GM19035 (cell line): Measurements from ENCODE around the gene HSPA9.

Experiments
- ATAC-seq: cut with Tn5 transposase; IDR thresholded peaks from one replicate; pipeline ENCODE4 v1.9.1; 2021; ENCODE audit not compliant: unreplicated experiment

HSPA9 gene

DNA sequence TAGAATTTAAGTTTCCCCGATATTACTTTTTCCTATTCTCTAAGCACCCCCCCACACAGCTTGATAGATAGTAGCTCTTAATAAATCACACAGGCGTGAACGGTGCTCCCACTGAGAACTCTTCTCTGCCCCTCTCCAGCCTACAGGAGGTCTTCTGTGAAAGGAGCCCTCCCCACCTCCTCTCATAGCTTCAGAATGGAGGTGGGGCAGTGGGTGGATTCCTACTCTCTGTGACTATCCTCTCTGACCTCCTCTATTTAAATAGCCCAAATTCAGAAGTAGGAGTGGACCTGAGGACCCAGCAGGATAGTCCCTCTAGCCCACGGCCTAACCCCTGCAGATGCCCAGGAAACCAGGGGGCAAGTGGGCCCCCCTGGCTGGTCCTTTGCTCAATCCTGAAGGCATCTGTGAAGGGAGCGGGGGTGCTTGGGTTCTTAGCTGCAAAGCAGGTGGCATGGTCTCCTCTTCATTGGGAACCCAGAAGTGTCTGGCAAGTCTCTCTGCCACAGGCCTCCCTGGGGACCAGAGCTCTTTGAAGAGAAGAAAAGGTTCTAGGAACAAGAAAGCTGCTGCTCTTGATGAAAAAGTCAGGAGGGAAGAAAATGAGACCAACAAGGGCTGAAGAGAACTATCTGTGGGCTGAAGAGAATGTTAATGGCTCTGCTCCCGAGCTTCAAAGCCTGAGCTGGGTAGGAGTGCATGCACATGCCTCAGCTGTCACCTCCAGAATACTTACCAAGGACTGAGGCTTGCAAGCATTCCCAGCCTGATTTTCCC, 21.1 kb upstream of the HSPA9 start:
- no peak for ATAC-seq

DNA sequence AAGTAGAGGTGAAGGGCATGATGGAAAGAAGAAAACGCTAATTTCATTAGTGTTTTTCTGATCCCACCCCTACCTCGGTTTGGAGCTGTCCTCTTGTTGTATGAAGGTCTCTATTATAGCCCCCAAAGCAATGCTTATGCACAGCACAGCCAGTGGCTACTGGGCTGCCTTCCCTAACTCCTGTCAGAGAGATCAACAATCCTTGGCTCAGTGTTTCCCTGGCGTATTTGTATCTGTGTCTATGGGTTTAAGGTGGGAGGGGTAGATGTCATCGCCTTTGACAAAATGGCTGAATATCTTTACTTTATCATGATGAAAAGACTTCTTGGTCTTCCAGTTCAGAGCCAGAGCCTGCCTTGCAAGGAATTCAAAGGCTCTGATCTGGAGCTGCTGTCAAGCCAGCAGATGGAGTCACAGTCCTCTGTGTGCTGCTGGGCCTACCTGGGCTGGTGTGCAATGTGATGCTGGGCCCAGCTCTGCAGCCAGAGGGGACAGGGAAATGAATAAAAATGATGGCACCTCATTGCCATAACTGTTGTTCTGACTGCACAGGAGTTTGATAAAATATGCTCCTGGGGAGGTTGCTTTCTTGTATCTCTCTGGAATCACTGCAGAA, 20.1 kb upstream of the HSPA9 start:
- ATAC-seq = no peak

DNA sequence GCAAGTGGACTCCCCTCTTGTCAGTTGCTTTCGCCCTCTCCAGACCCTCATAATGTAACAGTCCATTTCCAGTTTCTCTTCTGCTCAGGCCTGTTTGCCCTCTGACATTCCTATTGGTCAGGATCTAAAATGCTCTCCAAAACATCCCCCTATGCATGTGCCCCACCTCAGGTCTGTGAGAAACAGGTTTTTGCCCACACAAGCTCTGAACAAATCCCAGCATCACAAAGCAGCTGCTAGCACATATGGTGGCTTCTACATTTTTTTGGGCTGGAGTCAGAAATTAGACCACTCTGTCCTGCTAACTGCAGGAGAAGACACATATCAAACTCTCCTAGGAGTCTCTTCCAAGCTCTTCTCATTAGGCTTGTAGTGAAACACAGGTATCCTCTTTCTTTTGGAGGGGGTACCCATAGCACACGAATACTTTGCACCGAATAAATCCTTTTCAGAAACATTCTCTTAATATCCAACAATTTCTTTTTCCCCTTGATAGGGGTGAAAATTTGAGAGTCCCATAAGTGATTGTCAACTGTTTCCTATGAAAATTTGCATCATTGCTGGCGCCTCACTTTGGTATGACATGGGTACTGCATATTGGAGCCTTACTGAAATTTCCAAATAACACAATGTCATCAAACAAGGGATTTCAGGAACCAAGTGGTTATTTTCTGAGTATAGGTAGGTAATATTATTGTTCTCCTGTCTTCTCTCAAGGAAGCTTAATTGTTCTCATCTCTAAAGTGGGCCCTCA, 19.3 kb upstream of the HSPA9 start:
- no peak for ATAC-seq

DNA sequence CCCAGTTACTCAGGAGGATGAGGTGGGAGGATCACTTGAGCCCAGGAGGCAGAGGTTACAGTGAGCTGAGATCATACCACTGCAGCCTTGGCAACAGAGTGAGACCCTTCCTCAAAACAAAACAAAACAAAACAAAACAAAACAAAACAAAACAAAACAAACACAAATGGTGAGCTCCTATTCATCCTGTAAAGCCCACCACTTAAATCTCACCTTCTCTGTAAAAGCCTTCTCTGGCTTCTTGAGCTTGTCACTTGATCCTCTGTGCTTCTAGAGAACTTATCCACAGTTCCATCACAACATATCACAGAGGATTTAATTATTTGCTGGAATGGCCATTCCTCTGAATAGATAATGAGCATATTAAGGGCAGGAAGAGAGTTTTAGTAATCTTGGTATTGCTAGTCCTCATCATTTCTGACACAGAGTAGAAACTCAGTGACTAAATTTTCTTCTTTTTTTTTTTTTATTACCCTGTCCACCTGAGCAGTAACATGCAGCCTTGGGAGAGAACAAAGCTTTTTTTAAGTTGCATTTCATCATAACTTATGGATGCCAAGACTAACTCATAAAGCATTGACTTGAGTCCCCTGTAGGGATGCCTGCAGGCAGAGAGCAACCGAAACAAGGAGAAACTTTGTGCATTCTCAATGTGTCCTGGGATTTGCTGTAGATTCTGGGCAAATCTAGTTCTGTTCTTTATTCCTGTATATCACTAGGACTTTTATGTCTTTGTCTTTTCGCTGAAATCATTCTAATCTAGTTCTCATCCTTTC, 13.0 kb upstream of the HSPA9 start:
- ATAC-seq = no peak

DNA sequence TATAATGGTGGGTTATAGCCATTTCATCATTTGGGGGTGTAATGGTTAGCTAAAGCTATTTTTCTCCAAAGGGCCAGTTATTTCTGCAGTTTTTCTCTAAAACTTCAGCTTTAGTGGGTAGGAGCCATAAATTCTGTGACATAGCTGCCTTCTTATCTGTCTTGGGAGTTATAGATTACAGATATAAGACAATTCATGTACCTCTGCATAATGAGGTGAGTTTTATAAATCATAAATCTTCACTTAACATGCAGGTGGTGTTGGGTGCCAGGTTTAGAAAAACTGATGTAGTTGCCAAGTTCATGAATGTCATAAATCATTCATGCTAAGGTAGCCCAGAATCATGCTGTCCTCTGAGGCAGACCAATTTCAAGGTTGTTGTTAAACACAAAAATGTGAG, 10.0 kb upstream of the HSPA9 start:
- no peak for ATAC-seq

DNA sequence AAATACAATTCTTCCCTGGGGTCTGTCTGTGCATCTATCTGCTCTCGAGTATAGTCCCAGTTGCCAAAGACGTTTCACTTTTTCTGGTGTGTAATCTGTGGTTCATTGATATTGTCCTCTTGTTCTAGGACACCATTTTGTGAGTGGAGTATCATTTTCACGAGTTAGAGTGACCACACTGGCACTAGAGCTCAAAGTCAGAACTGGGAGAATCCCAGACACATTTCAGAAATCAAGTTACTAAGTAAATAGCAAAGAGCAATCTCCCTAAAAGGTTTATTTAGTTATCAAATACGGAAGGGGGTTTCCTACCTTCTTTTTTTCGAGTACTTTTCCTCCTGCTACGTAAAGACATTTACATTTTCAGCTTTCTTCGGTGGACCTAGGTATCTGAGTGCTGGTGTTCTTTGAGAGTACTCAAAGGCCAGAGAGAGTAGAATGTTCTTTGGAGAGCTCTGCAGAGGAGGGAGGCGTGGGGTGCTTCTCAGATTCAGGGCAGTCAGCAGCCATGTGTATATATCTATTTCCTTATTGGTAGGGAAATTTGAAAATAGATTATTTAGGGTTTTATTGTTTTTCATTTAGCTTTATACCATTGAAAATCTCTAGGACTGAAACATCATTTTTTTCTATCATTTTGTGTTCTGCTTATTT, 8.9 kb upstream of the HSPA9 start:
- no peak for ATAC-seq

DNA sequence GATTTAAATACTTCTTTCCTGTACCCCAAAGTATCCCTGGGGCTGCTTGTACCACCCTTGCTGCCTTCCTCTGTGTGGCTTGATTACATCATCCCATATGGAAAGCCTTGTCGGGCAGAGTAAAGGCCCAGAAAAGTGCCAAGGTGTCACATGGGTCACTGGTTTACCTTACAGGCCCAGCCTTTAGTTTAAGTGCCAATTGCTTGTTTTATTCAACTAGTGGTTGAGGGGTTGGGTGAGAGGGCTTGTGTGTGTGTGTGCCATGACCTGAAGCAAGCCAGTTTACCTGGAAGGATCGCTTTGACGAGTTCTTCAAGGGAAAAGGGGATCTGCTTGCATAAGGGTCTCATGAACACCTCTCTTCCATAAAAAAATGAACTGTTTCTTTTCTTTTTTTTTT, 7.8 kb upstream of the HSPA9 start:
- ATAC-seq = no peak

DNA sequence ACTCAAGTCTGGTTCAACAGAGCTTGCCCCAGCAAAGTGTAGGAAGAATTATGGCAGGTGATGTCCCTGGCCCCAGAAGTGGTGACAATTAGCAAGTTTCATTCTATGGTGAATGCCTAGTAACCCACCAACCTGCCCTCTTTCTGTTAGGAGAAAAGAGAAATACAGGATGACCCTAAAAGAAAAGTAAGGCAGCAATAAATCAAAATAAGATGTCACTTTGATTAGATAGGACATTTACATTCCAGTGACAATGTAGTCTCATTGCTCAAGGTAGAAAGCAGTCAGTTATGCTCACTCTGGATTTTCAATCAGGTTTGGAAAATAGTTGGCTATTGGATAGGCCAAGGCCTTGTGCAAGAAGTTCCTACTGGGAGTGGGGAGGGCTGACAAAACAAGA, 5.6 kb upstream of the HSPA9 start:
- no peak for ATAC-seq

DNA sequence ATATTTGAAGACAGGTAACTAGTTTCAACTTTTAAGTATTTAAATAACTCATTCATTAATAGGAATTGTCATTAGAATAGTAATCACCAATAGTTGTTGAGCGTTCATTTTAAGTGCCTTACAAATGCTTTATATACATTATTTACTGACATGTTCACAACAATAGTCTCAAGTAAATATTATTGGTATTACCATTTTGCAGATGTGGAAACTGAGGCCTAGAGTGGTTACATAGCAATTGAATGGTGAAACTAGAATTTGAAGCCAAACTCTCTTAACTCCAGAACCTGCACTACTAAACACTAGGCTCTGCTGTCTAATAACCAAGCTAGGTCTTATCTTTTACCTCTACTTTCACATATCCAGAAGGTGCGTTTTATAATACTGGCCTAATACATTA, 4.8 kb upstream of the HSPA9 start:
- ATAC-seq = no peak

DNA sequence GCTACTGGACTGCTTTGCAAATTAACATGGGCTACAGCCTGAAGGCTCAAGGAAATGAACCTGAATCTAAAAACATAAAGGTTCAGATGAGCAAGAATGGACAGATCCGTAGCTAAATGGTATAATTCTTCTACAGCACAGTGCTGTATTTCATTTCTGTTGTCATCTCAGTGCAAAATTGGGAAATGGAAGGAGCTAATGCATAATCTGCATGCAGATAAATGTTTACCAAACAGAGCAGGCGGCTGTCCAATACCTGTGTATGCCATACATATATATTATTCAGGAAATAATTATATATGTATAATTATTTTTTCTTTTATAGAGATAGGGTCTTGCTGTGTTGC, 4.3 kb upstream of the HSPA9 start:
- ATAC-seq = no peak

DNA sequence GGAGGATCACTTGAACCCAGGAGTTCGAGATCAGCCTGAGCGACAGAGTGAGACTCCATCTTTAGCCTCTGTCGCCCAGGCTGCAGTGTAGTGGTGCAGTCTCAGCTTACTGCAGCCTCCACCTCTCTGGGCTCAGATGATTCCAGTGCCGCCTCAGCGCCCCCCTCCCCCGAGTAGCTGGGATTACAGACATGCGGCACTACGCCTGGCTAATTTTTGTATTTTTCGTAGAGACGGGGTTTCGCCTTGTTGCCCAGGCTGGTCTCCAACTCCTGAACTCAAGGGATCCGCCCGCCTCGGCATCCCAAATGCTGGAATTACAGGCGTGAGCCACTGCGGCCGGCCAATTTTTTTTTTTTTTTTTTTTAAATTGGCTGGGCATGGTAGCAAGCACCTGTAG, 2.3 kb upstream of the HSPA9 start:
- ATAC-seq = no peak

DNA sequence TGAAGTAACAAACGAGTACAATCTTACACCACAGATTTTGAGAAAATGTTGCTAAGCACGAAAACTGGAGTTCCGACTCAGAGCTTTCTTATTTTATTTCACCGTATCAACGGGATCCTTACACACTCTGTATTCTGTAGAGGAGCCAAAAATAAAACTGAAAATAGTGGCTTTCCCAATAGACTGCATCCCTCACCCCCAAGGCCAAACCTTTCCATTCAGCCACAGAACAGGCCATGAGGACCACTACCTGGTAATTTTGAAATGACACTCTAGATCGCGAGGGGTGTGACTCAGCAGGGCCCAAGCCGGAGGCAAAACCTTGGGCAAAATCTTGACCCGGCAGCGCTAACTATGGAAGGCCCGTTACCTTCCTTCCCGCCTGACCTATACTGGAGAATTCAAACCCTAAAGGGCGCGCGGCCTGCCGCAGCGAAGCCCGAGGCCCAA, 432 bp downstream of the HSPA9 start:
- no peak for ATAC-seq

DNA sequence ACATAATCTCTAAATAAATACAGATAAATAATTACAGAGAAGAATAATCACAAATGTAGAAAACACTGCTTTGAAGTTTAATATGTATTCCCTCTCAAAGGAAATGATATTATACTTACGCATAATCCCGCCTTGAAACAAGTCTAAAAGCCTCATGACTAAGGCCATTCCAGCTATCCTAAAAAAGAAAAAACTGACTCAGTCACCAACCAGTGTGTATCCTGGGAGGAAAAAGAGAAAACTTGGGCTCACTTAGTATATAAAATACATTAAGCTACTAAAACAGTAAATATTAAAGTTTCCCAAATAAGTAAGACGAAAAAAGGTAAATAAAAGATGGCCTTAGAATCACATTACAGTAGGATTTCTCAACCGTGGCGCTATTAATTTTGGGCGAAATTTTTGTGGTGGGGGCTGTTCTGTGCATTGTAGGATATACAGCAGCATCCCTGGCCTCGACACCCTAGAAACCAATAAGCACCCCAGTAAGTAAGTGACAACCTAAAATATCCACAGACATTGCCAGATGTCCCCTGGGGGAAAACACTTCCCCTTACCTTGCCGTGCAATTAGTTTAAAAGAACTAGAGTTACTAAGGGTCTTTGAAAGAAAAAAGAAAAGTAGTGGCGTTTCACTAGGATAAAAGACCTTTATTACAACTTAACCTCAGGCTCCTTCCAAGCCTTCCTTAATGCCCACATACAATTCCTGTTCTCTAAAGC, 1.1 kb downstream of the HSPA9 start:
- no peak for ATAC-seq

DNA sequence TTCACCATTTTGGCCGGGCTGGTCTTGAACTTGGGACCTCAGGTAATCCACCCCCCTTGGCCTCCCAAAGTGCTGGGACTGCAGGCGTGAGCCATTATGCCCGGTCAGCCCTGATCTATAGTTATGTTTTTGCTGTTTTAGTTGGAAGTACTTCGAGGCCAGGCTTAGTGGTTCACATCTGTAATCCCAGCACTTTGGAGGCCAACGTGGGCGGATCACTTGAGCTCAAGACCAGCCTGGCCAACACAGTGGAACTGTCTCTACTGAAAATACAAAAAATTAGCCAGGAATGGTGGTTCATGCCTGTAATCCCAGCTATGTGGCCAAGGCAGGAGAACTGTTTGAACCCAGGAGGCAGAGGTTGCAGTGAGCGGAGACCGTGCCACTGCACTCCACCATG, 2.0 kb downstream of the HSPA9 start:
- ATAC-seq = no peak

DNA sequence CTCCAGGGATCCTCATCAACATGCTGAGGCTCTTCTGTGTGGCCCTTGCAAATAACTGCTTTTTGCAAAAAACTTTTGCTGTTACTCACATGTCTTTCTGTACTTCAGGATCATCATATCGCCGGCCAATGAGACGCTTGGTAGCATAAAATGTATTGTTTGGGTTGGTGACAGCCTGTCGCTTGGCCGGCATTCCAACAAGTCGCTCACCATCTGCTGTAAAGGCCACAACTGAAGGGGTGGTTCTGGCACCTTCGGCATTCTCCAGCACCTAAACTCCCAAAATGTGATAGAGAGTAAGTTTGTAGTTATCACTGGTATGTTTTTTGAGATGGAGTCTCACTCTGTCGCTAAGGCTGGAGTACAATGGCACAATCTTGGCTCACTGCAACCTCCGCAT, 4.3 kb downstream of the HSPA9 start:
- ATAC-seq = no peak

DNA sequence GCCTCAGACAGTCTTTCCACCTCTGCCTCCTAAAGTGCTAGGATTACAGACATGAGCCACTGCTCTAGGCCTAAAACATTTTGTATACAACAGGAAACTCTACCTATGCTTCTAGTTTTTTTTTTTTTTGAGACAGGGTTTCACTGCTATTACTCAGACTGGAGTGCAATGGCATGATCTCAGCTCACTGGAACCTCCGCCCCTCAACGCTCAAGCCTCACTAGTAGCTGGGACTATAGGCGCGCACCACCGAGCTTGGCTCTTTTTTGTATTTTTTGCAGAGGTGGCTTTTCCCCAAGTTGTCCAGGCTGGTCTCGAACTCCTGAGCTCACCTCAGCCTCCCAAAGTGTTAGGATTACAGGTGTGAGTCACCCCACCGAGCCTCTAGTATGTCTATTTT, 5.4 kb downstream of the HSPA9 start:
- no peak for ATAC-seq

DNA sequence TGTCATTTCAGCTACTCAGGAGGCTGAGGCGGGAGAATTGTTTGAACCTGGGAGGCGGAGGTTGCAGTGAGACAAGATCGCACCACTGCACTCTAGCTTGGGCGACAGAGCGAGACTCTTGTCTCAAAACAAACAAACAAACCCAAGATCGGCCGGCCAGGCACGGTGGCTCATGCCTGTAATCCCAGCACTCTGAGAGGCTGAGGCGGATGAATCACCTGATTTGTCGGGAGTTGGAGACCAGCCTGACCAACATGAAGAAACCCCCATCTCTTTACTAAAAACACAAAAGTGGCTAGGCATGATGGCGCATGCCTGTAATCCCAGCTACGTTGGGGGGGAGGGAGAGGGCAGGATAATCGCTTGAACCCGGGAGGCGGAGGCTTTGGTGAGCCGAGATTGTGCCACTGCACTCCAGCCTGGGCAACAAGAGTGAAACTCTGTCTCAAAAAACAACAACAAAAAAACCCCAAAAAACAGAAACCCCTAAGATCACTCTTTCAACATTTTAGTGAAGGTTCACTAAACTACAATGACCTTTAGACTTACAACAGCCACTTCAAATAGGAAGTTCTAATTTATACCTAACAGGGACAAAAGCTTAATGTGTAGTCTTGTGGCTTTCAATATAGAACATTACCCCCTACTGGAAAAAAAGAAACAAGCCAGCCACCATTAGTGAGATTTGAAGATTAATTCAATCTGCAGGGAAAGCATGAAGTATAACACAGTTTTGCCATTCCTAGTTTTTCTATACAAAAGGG, 7.0 kb downstream of the HSPA9 start:
- no peak for ATAC-seq

DNA sequence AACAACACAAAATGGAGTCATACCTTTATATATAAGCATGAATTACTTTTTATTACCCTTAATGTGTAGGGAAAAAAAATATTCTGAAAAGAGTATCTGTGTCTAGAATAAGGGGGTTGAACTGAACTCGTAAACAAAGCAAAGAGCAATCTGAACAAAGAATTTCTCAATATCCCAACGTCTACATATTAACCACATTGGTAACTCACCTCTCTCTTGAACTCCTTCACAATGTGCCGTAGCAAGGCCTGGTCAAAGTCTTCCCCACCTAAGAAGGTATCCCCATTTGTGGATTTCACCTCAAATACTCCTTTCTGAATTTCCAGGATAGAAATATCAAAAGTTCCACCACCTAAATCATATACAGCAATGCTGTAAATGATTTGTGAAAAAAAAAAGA, 8.4 kb downstream of the HSPA9 start:
- no peak for ATAC-seq

DNA sequence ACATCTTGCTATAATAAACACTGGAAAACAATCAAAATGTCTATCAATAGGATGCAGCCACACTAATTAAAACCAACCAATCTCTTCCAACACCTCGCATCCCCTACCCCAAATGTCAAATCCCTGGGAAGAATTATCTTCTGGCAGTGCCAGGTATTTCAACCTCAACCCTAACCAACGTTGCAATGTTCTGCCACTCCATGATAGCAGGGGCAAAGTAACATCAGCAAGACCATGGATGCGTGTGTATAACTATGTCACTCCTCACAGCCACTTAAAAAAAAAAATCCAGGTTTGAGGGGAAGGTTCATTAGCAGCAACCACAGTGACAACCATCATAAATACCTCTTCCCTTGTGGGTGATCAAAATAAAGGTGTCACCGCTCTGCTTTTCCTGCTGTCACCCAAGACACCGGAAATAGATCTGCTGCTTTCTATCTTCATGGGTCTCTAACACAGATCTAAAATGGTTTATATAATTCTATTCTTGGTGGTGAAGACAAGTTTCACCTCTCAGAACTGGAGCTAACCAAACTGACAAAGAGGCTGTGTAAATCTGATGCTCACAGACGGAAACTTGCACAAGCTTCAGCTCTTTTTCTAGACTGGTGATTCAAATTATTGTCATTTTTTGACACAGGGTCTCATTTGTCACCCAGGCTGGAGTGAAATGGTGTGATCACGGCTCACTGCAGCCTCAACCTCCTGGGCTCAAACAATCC, 9.9 kb downstream of the HSPA9 start:
- no peak for ATAC-seq
